SU-DHL-6 (cell line): Measurements from ENCODE around the gene WAC.

ENCODE experiments used
- H2AFZ ChIP-seq: fragments of 200-600 bp; sonication (generic); 2 replicates; pipeline ENCODE4 v1.6.1; 2014; ENCODE audit warnings: low read depth, mild to moderate bottlenecking, moderate library complexity, mixed read lengths, antibody characterized with exemption, low read length; ENCODE audit not compliant: severe bottlenecking
- H3F3A ChIP-seq: fragments of 200-600 bp; shearing (Covaris generic); 2 replicates; pipeline ENCODE4 v1.6.0; 2016; ENCODE audit warnings: antibody characterized with exemption, mild to moderate bottlenecking; ENCODE audit not compliant: insufficient read depth
- H3K27ac ChIP-seq: fragments of 200-600 bp; sonication (generic); 2 replicates; pipeline ENCODE4 v1.5.1; 2016; ENCODE audit warnings: low read depth, mild to moderate bottlenecking, low read length, moderate library complexity, mixed read lengths
- H3K27me3 ChIP-seq: fragments of 200-600 bp; sonication (generic), shearing (Covaris generic); 2 replicates; pipeline ENCODE4 v1.6.0; 2014; ENCODE audit warnings: mild to moderate bottlenecking, low read length
- H3K36me3 ChIP-seq: fragments of 200-600 bp; sonication (generic); 2 replicates; pipeline ENCODE4 v1.6.1; 2014; ENCODE audit warnings: mild to moderate bottlenecking, low read length, mixed read lengths
- H3K4me2 ChIP-seq: fragments of 300-600, 200-600 bp; shearing (Covaris generic), sonication (generic); 2 replicates; pipeline ENCODE4 v1.6.0; 2014; ENCODE audit warnings: low read length, low read depth, mild to moderate bottlenecking; ENCODE audit not compliant: poor library complexity, severe bottlenecking
- H3K4me3 ChIP-seq: fragments of 200-600 bp; sonication (generic); 2 replicates; pipeline ENCODE4 v1.5.1; 2014; ENCODE audit warnings: antibody characterized with exemption, low read length, mild to moderate bottlenecking, mixed read lengths; ENCODE audit not compliant: insufficient read depth, poor library complexity, severe bottlenecking
- H3K79me2 ChIP-seq: fragments of 200-600 bp; sonication (generic); 2 replicates; pipeline ENCODE4 v1.6.1; 2014; ENCODE audit warnings: mild to moderate bottlenecking, low read length, moderate library complexity; ENCODE audit not compliant: insufficient read depth
- H3K9ac ChIP-seq: fragments of 200-600 bp; sonication (generic); 2 replicates; pipeline ENCODE4 v1.7.0; 2014; ENCODE audit warnings: mild to moderate bottlenecking, low read length
- H3K9me2 ChIP-seq: fragments of 200-600 bp; sonication (generic); replicated peaks from 2 replicates; pipeline ENCODE4 v1.6.1; 2014; ENCODE audit warnings: low read length; ENCODE audit not compliant: insufficient read depth
- H3K9me3 ChIP-seq: fragments of 200-600 bp; sonication (generic); 2 replicates; pipeline ENCODE4 v1.6.1; 2014; ENCODE audit warnings: low read length, mixed read lengths; ENCODE audit not compliant: insufficient read depth
- H4K20me1 ChIP-seq: fragments of 200-600 bp; sonication (generic); 2 replicates; pipeline ENCODE4 v1.6.1; 2014; ENCODE audit warnings: low read depth, mild to moderate bottlenecking, antibody characterized with exemption, low read length, moderate library complexity, mixed read lengths
- EZH2phosphoT487 ChIP-seq: fragments of 200-600 bp; sonication (generic), shearing (Covaris generic); conservative IDR thresholded peaks from 2 replicates; pipeline ENCODE4 v1.6.1; 2018; ENCODE audit warnings: mild to moderate bottlenecking, antibody characterized with exemption, low read length, moderate library complexity, mixed read lengths
- TF ChIP-seq, protein P1 (sequence below): fragments of 200-600 bp; sonication (generic); IDR thresholded peaks from one replicate; pipeline ENCODE4 v1.5.1; 2017; ENCODE audit warnings: antibody characterized with exemption, mild to moderate bottlenecking, low read length, moderate library complexity; ENCODE audit not compliant: insufficient read depth, poor library complexity, severe bottlenecking

WAC gene

DNA sequence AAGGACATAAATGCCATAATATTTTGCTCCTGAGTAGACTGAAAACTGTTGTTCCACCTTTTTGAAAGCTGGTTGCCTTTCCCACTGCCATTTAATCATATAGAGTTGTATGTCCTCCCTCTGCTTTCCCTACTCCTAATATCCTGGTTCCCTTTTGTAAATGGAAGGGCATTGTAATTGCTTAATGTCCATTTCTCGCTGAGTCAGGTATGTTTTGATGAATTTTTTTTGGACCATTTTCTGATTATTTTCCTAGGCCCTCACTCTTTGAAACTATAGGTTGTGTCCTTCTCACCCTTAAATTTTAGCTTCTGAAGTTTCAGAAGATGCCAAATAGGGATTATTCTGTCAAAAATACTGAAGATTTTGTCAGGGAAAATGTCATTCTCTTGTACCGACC, 45.5 kb downstream of the WAC start:
- H3K9ac ChIP-seq: no peak overlapping the region
- no peak overlapping the region for H3K27ac ChIP-seq
- no peak overlapping the region for H3K4me2 ChIP-seq
- peaks cover 98% of the 10 kb centered on the region for H3K79me2 ChIP-seq
- H3K9me2 ChIP-seq: no peaks in the 10 kb centered on the region
- peaks cover 8% of the 10 kb centered on the region for H3F3A ChIP-seq
- TF ChIP-seq, protein P1, sequence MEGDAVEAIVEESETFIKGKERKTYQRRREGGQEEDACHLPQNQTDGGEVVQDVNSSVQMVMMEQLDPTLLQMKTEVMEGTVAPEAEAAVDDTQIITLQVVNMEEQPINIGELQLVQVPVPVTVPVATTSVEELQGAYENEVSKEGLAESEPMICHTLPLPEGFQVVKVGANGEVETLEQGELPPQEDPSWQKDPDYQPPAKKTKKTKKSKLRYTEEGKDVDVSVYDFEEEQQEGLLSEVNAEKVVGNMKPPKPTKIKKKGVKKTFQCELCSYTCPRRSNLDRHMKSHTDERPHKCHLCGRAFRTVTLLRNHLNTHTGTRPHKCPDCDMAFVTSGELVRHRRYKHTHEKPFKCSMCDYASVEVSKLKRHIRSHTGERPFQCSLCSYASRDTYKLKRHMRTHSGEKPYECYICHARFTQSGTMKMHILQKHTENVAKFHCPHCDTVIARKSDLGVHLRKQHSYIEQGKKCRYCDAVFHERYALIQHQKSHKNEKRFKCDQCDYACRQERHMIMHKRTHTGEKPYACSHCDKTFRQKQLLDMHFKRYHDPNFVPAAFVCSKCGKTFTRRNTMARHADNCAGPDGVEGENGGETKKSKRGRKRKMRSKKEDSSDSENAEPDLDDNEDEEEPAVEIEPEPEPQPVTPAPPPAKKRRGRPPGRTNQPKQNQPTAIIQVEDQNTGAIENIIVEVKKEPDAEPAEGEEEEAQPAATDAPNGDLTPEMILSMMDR: no peak
- no peak for TF ChIP-seq EZH2phosphoT487
- H3K27me3 ChIP-seq: no peaks in the 10 kb centered on the region
- peaks cover 39% of the 10 kb centered on the region for H3K36me3 ChIP-seq
- H3K4me3 ChIP-seq: no peak overlapping the region
- no peaks in the 10 kb centered on the region for H3K9me3 ChIP-seq
- peaks cover 82% of the 10 kb centered on the region for H4K20me1 ChIP-seq
- H2AFZ ChIP-seq: no peak overlapping the region

DNA sequence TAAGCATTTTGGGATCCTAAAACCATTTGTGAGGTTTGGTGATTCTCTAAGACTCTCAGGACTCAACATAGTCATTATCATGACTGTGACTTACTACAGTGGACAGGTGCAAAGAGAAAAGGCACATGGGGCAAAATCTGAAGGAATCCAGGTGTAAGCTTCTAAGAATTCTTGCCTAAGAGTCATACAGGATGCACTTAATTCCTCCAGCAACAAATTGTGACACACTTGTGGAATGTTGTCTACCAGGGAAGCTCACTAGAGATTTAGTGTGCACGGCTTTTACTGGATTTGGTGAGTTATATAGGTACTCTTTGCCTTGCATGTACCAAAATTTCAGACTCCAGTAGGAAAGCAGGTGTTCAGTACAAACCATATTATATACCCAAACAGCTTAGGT, 47.9 kb downstream of the WAC start:
- Histone ChIP-seq H3K9me2 (no peaks in the 10 kb centered on the region), H3F3A (peaks cover 8% of the 10 kb centered on the region), H3K9ac (no peak overlapping the region), H3K4me3 (no peak overlapping the region), H2AFZ (no peak overlapping the region), H3K36me3 (peaks cover 50% of the 10 kb centered on the region), H3K79me2 (peaks cover 100% of the 10 kb centered on the region), H3K27ac (no peak overlapping the region), H4K20me1 (peaks cover 79% of the 10 kb centered on the region), H3K4me2 (no peak overlapping the region), H3K27me3 (no peaks in the 10 kb centered on the region), H3K9me3 (no peaks in the 10 kb centered on the region)
- TF ChIP-seq EZH2phosphoT487: no peak
- TF ChIP-seq, protein P1: no peak

DNA sequence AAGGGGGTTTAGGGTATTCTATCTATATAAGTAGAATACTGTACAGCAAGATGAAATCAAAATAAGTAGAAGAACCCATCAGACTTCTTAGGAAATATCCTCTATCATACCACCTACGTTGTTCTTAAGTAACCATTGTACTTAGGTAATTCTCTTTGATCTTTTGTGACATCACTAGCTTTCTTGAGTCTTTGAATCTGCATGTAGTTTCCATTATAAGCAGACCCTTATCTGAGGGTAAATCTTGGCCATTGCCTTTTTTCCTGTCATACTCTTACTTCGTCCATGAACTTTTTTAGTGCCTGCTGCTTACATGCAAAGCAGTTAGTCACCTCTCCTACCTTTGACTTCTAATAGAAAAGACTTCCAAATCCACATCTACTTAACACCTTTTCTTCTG, 49.0 kb downstream of the WAC start:
- Histone ChIP-seq H3K9me3 (no peaks in the 10 kb centered on the region), H4K20me1 (peaks cover 77% of the 10 kb centered on the region), H3K9me2 (no peaks in the 10 kb centered on the region), H2AFZ (no peak overlapping the region), H3K36me3 (peaks cover 57% of the 10 kb centered on the region), H3K4me2 (no peak overlapping the region), H3K9ac (no peak overlapping the region), H3K27me3 (no peaks in the 10 kb centered on the region), H3K79me2 (peaks cover 100% of the 10 kb centered on the region), H3F3A (peaks cover 8% of the 10 kb centered on the region), H3K27ac (no peak overlapping the region), H3K4me3 (no peak overlapping the region)
- TF ChIP-seq, protein P1: no peak
- TF ChIP-seq EZH2phosphoT487: no peak

GRCh38 chr10:28585076-28585475, 52.2 kb downstream of the WAC start:
- Histone ChIP-seq H3K36me3 (peaks cover 69% of the 10 kb centered on the region), H3K79me2 (peaks cover 99% of the 10 kb centered on the region), H3K27ac (no peak overlapping the region), H3K9ac (no peak overlapping the region), H2AFZ (no peak overlapping the region), H3K27me3 (no peaks in the 10 kb centered on the region), H3F3A (peaks cover 1% of the 10 kb centered on the region; the same call in 1 of the 2 replicates), H3K9me3 (no peaks in the 10 kb centered on the region), H4K20me1 (peaks cover 56% of the 10 kb centered on the region), H3K4me3 (no peak overlapping the region), H3K4me2 (no peak overlapping the region), H3K9me2 (no peaks in the 10 kb centered on the region)
- TF ChIP-seq EZH2phosphoT487: no peak
- TF ChIP-seq, protein P1: no peak
